ENCODE results near the gene ATG16L1. TPM values are rescaled to one million over a fixed set of nuclear protein-coding genes. Genes with fewer than 3 reads are reported as not detected.

Gene ATG16L1
- total RNA-seq, 1 experiment from 2014 or later = 52.3 TPM

DNA sequence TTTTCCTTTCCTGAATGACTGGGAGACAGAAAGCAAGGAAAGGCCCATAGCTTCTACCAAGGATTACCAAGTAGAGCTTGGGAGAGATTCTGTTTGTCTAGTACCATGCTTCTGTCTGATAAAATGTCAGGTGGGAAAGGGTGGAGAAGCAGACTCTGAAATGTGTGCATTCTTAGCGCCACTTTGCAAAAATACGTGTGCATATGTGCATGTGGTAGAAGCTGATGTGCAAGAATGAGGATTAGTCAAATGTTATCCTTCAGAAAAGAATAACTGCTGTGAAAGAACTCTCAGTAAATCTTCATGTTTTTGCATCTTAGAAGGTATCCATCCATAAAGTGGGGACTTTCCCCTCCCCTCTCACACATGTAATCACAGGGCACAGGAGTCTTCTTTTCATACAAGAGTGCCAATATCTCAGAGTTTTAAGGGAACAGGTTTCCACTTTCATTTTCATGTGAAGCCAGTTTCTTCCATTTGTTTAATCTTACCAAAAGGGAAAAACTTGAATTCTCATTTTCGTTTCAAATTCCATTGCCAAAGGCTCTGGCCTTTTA, 87.4 kb downstream of the ATG16L1 start:
- Histone ChIP-seq H3K36me3 (ENCODE audit: control insufficient read depth, insufficient read depth, low read length) (no peaks in the 10 kb centered on the region), H3K4me1 (ENCODE audit: control insufficient read depth, insufficient read depth, low read length) (no peaks in the 10 kb centered on the region; the same call in 1 of the 2 replicates), H3K27ac (ENCODE audit: low read length) (no peak overlapping the region), H3K27me3 (ENCODE audit: control insufficient read depth, insufficient read depth, low read length) (no peaks in the 10 kb centered on the region), H3K9me3 (ENCODE audit: control insufficient read depth, insufficient read depth, low read depth, low read length) (no peaks in the 10 kb centered on the region), H3K4me3 (ENCODE audit: low read depth in 2 of 2, low read length in 2 of 2) (no peak overlapping the region)
- no TSS peak for BruUV-seq (replicated peaks)
- POLR2A ChIA-PET = no interaction called here
- no peak for ATAC-seq
- CTCF ChIA-PET = no interaction called here
- TF ChIP-seq, protein P1, sequence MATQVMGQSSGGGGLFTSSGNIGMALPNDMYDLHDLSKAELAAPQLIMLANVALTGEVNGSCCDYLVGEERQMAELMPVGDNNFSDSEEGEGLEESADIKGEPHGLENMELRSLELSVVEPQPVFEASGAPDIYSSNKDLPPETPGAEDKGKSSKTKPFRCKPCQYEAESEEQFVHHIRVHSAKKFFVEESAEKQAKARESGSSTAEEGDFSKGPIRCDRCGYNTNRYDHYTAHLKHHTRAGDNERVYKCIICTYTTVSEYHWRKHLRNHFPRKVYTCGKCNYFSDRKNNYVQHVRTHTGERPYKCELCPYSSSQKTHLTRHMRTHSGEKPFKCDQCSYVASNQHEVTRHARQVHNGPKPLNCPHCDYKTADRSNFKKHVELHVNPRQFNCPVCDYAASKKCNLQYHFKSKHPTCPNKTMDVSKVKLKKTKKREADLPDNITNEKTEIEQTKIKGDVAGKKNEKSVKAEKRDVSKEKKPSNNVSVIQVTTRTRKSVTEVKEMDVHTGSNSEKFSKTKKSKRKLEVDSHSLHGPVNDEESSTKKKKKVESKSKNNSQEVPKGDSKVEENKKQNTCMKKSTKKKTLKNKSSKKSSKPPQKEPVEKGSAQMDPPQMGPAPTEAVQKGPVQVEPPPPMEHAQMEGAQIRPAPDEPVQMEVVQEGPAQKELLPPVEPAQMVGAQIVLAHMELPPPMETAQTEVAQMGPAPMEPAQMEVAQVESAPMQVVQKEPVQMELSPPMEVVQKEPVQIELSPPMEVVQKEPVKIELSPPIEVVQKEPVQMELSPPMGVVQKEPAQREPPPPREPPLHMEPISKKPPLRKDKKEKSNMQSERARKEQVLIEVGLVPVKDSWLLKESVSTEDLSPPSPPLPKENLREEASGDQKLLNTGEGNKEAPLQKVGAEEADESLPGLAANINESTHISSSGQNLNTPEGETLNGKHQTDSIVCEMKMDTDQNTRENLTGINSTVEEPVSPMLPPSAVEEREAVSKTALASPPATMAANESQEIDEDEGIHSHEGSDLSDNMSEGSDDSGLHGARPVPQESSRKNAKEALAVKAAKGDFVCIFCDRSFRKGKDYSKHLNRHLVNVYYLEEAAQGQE (IDR thresholded peaks at IDR 0.05; ENCODE audit: insufficient read depth in 1 of 2, low read depth in 2 of 2, low read length in 1 of 2) = no peak
- TF ChIP-seq SIN3A (IDR thresholded peaks at IDR 0.05; ENCODE audit: borderline replicate concordance, insufficient read depth, low read depth, low read length) = no peak
- TF ChIP-seq, protein P2, sequence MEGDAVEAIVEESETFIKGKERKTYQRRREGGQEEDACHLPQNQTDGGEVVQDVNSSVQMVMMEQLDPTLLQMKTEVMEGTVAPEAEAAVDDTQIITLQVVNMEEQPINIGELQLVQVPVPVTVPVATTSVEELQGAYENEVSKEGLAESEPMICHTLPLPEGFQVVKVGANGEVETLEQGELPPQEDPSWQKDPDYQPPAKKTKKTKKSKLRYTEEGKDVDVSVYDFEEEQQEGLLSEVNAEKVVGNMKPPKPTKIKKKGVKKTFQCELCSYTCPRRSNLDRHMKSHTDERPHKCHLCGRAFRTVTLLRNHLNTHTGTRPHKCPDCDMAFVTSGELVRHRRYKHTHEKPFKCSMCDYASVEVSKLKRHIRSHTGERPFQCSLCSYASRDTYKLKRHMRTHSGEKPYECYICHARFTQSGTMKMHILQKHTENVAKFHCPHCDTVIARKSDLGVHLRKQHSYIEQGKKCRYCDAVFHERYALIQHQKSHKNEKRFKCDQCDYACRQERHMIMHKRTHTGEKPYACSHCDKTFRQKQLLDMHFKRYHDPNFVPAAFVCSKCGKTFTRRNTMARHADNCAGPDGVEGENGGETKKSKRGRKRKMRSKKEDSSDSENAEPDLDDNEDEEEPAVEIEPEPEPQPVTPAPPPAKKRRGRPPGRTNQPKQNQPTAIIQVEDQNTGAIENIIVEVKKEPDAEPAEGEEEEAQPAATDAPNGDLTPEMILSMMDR (IDR thresholded peaks at IDR 0.05) = no peak
- TF ChIP-seq TCF7L2 (IDR thresholded peaks at IDR 0.05; ENCODE audit: low read depth, low read length) = no peak
- TF ChIP-seq POLR2AphosphoS5 (IDR thresholded peaks at IDR 0.05; ENCODE audit: low read depth, low read length) = no peak
- in situ Hi-C loops (cut with HindIII; ENCODE audit: low pct_unique_long_range_greater_than_20kb, low sequenced_read_pairs) (no loop called here), intact Hi-C loops (cut with micrococcal nuclease; ENCODE audit: unreplicated experiment) (no loop called here)
- no peak for DNase-seq (ENCODE audit: low read depth, low spot score)

DNA sequence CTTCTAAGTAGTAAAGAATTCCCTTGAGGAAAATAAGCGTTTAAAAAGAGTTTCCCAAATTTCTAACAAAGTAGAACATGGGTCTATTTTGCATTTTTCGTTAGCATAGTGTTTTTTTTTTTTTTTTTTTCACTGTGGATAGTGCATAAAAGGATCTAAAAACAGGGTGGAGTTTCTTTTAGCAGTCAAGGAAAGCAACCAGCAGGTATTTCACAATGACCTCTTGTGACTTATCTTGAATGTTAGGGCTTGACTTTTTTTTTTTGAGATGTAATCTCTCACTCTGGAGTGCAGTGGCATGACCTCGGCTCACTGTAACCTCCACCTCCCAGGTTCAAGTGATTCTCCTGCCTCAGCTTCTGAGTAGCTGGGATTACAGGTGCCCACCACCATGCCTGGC, 88.0 kb downstream of the ATG16L1 start:
- no TSS peak for BruUV-seq (replicated peaks)
- Histone ChIP-seq H3K36me3 (ENCODE audit: control insufficient read depth, insufficient read depth, low read length) (no peaks in the 10 kb centered on the region), H3K9me3 (ENCODE audit: control insufficient read depth, insufficient read depth, low read depth, low read length) (no peaks in the 10 kb centered on the region), H3K4me1 (ENCODE audit: control insufficient read depth, insufficient read depth, low read length) (no peaks in the 10 kb centered on the region; the same call in 1 of the 2 replicates), H3K4me3 (ENCODE audit: low read depth in 2 of 2, low read length in 2 of 2) (no peak overlapping the region), H3K27ac (ENCODE audit: low read length) (no peak overlapping the region), H3K27me3 (ENCODE audit: control insufficient read depth, insufficient read depth, low read length) (no peaks in the 10 kb centered on the region)
- no peak for ATAC-seq
- no peak for DNase-seq (ENCODE audit: low read depth, low spot score)
- POLR2A ChIA-PET = no interaction called here
- in situ Hi-C loops (cut with HindIII; ENCODE audit: low pct_unique_long_range_greater_than_20kb, low sequenced_read_pairs) = no loop called here
- CTCF ChIA-PET = no interaction called here
- TF ChIP-seq TCF7L2 (IDR thresholded peaks at IDR 0.05; ENCODE audit: low read depth, low read length) (no peak), POLR2AphosphoS5 (IDR thresholded peaks at IDR 0.05; ENCODE audit: low read depth, low read length) (no peak)
- TF ChIP-seq, protein P1 (IDR thresholded peaks at IDR 0.05; ENCODE audit: insufficient read depth in 1 of 2, low read depth in 2 of 2, low read length in 1 of 2) = no peak
- TF ChIP-seq, protein P2 (IDR thresholded peaks at IDR 0.05) = no peak
- intact Hi-C loops (cut with micrococcal nuclease; ENCODE audit: unreplicated experiment) = no loop called here
